ENCODE data around the gene GALNT5.
"Not testable (repeated sequence)": the region's sequence is repeated elsewhere in the genome, so short reads cannot be mapped to it uniquely, and the experiment has no call there.

Gene GALNT5

DNA sequence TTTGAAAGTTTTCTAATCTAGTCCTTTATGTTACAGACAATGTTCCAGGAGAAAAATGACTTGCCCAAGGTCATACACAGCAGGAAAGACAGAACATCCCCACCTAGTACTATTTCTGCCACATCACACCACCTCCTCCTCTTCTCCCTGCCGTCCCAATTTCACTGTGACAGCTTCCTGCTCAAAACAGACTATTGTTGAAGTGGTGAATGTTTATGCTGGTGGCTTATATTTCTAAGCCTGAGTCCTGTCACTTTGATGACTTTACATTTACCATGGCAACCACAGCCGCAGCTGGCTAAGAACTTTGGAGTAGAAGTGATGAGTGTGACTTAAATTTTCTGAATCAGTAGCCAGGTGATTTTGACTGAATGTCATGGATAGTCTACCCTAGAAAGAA lies 10.0 kb downstream of the GALNT5 start:
- TF ChIP-seq, protein P1, sequence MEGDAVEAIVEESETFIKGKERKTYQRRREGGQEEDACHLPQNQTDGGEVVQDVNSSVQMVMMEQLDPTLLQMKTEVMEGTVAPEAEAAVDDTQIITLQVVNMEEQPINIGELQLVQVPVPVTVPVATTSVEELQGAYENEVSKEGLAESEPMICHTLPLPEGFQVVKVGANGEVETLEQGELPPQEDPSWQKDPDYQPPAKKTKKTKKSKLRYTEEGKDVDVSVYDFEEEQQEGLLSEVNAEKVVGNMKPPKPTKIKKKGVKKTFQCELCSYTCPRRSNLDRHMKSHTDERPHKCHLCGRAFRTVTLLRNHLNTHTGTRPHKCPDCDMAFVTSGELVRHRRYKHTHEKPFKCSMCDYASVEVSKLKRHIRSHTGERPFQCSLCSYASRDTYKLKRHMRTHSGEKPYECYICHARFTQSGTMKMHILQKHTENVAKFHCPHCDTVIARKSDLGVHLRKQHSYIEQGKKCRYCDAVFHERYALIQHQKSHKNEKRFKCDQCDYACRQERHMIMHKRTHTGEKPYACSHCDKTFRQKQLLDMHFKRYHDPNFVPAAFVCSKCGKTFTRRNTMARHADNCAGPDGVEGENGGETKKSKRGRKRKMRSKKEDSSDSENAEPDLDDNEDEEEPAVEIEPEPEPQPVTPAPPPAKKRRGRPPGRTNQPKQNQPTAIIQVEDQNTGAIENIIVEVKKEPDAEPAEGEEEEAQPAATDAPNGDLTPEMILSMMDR (IDR thresholded peaks at IDR 0.05; ENCODE audit: insufficient read depth, low read depth, low read length, missing control alignments): no peak
- DNase-seq (ENCODE audit: low read depth): no peak
- H3K4me3 ChIP-seq (ENCODE audit: low read length): no peak overlapping the region

DNA sequence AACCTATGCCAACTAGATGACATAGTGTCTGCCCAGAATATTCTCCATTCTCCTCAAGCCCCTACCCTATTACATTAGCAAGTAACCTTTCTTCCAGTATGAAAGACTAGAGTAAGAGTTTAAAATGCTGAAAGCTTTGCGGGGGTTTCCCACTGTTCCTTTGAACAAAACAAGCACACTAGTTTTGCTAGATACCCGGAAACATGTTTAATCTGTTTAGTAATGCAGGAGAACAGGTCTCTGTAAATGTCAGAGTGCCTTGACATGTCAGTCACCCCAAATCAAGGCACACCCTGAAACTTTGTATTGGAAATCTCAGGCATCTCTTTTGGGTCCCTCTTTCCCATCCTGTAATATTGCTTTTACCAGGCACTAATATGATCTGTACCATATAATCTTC lies 11.6 kb downstream of the GALNT5 start:
- DNase-seq (ENCODE audit: low read depth): peak; percentile 63
- TF ChIP-seq, protein P1 (IDR thresholded peaks at IDR 0.05; ENCODE audit: insufficient read depth, low read depth, low read length, missing control alignments): no peak
- H3K4me3 ChIP-seq (ENCODE audit: low read length): no peak overlapping the region

DNA sequence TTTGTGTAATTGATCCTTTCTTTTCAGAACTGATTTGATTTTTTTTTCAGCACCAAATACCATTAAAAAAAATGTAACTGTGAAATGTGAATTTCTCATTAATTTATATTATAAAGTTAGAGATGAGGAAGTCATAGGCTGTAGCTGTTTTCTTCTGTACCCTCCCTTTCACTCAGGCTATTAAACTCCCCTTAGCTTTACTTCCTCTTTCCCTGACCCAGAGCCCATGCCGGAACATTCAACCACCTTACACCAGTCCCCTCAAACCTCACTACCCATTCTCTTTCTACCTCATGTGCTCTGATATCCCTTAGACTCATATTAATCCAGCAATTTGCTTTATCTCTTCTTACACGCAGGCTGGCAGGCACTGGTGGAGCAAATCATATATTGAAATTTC lies 12.4 kb downstream of the GALNT5 start:
- no peak overlapping the region for H3K4me3 ChIP-seq (ENCODE audit: low read length)
- TF ChIP-seq, protein P1 (IDR thresholded peaks at IDR 0.05; ENCODE audit: insufficient read depth, low read depth, low read length, missing control alignments): no peak
- DNase-seq (ENCODE audit: low read depth): no peak

DNA sequence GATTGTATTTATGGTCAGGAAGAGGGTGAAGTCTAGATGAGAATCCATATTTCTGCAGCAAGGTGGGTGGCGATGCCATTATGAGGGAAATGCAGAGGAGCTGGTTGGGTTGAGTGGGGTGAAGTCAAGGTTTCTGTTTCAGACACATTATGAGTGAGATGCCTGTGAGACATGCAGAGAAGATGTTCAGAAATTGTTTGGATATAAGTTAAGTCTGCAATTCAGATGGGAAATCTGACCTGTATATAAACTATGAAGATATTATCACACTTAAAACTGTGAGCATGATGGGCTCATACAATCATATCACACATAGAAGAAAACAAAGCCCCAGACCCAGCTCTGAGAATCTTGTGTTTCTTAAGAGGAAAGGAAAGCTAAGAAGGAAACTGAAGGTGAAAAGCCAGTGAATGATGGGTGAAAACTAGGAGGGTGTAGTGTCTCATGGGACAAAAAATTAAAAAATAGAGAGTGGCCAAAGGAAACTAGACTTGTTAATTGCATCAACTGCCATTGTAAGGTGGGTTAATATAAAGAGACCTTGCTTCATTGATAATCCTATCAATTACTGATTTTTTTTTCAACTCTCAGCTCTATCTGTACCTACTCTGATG lies 14.2 kb downstream of the GALNT5 start:
- no peak for DNase-seq (ENCODE audit: low read depth)
- TF ChIP-seq, protein P1 (IDR thresholded peaks at IDR 0.05; ENCODE audit: insufficient read depth, low read depth, low read length, missing control alignments): no peak
- H3K4me3 ChIP-seq (ENCODE audit: low read length): no peak overlapping the region

DNA sequence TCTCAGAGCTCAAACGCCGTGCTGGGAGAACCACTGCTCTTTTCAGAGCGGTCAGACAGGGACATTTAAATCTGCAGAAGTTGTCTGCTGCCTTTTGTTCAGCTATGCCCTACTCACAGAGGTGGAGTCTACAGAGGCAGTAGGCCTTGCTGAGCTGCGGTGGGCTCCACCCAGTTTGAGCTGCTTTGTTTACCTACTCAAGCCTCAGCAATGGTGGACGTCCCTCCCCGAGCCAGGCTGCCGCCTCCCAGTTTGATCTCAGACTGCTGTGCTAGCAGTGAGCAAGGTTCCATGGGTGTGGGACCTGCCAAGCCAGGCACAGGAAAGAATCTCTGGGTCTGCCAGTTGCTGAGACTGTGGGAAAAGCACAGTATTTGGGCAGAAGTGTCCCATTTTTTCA lies 21.8 kb downstream of the GALNT5 start:
- not testable (repeated sequence) for H3K4me3 ChIP-seq (ENCODE audit: low read length)
- peak; percentile 9 for DNase-seq (ENCODE audit: low read depth)

- no peak overlapping the region for H3K4me3 ChIP-seq (ENCODE audit: low read length)
- no peak for DNase-seq (ENCODE audit: low read depth)
- TF ChIP-seq, protein P1 (IDR thresholded peaks at IDR 0.05; ENCODE audit: insufficient read depth, low read depth, low read length, missing control alignments): no peak
Measured at GRCh38 chr2:157281316-157281715, 23.8 kb downstream of the GALNT5 start.

DNA sequence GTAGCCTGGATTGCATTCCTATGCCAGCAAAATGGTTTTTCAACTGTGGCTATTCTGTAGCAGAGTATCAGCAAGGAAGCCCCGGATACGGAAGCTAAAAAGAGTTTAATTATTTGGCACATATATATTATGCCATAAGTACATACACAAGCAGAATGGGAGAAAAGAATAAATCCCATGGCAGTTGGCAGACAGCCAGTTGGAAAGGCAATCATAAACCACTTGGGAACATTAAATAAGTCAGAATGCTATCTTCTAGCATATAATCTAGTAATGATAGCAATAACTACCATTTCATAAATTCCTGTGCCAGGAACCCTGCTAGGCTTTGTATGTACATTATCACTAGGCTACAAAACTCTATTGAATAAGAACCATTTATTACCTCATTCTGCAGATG lies 26.0 kb downstream of the GALNT5 start:
- TF ChIP-seq, protein P1 (IDR thresholded peaks at IDR 0.05; ENCODE audit: insufficient read depth, low read depth, low read length, missing control alignments): no peak
- DNase-seq (ENCODE audit: low read depth): no peak
- H3K4me3 ChIP-seq (ENCODE audit: low read length): no peak overlapping the region
